Natural killer cell treated with Interleukin-12 subunit alpha and Interleukin-12 subunit beta and Interleukin-15 and Interleukin-18, amount 100 ng/mL, for 72 hours (primary cell): ENCODE data around the gene CAMSAP1. TPM values are rescaled to one million over a fixed set of nuclear protein-coding genes. Genes with fewer than 3 reads are reported as not detected.

Experiments
- ATAC-seq, 2 donors: fragments of 150-1000 bp; cut with Tn5 transposase in 1 of 2; sonication (Bioruptor Pico), chemical (Tn5 transposase) in 1 of 2; 2 replicates each; pipeline ENCODE4 v1.10.0; 2021
- DNase-seq: peaks from one replicate; pipeline ENCODE4 v3.0.0; 2022; ENCODE audit warnings: low spot score
- H3K27ac Mint-ChIP-seq, 2 donors: 1 replicate in 1 of 2; 2 replicates in 1 of 2; pipeline ENCODE4 v1.8.0; 2022; ENCODE audit warnings: mixed read lengths in 2 of 2, mild to moderate bottlenecking in 1 of 2, moderate library complexity in 1 of 2
- H3K27me3 Mint-ChIP-seq, 2 donors: 1 replicate in 1 of 2; 2 replicates in 1 of 2; pipeline ENCODE4 v1.8.0; 2022; ENCODE audit warnings: mixed read lengths in 2 of 2
- H3K36me3 Mint-ChIP-seq: one replicate; pipeline ENCODE4 v1.8.0; 2022; ENCODE audit warnings: mixed read lengths
- H3K4me1 Mint-ChIP-seq, 2 donors: 1 replicate in 1 of 2; 2 replicates in 1 of 2; pipeline ENCODE4 v1.8.0; 2022; ENCODE audit warnings: low read depth in 2 of 2, mixed read lengths in 2 of 2, mild to moderate bottlenecking in 1 of 2
- H3K4me3 Mint-ChIP-seq: one replicate; pipeline ENCODE4 v1.8.0; 2022; ENCODE audit warnings: mixed read lengths
- H3K9me3 Mint-ChIP-seq: 2 replicates; pipeline ENCODE4 v1.8.0; 2022; ENCODE audit warnings: mixed read lengths
- total RNA-seq, 2 donors: library from RNA; stranded (reverse); gene quantifications; one replicate each; pipeline ENCODE4 v1.2.3, GENCODE V29; 2022

CAMSAP1 gene
- total RNA-seq, 2 donors from 2014 or later, result 23.4 to 25.5 TPM

- no peak for ATAC-seq
- no peak overlapping the region for H3K4me3 Mint-ChIP-seq
- H3K36me3 Mint-ChIP-seq, result peaks cover 15% of the 10 kb centered on the region
- no peak overlapping the region for H3K27ac Mint-ChIP-seq
- DNase-seq, result no peak
- no peaks in the 10 kb centered on the region for H3K9me3 Mint-ChIP-seq
- H3K4me1 Mint-ChIP-seq, result peaks cover 7 to 8% of the 10 kb centered on the region in 2 donors
- H3K27me3 Mint-ChIP-seq, result no peaks in the 10 kb centered on the region
These were observed 23.4 kb upstream of the CAMSAP1 start for GRCh38 chr9:135930446-135931345.

DNA sequence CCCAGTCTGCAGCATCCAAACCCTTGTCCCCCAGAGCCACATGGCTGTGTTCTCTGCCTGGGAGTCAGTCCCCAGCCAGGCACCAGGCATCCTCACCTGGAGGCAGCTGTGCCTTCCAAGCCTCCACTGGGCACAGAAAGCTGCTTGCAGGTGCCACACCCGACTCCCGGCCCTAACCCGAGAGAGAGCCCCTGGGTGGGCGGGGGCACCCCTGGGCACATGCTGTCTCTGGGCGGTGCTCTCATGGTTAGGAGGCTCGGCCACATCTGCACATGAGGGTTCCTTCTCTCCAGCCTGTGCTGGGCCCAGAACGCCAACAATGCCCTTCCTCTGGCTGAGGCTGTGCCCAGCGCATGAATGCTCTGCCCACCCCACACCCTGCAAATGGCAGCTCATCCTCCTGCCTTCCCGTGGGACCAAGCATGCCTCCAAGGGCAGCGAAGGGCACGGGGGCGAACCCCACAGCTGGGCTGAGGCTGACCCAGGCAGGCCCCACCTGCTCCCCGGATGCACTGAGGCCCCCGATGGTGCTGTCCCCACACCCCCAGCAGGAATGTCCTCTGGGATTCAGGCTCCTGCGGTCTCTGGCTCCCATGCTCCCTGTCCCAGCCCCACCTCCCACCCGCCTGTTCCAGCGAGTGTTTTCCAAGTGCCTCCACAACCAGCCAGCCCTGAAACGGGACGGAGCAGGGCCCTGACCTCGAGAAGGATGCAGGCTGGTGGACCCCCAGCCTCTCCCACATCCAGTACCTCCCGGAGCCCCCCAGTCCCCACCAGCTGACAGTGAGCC lies 22.5 kb upstream of the CAMSAP1 start:
- Mint-ChIP-seq H3K27ac (no peak overlapping the region), H3K36me3 (peaks cover 9% of the 10 kb centered on the region), H3K4me1 (peaks cover 7 to 12% of the 10 kb centered on the region in 2 donors), H3K27me3 (no peaks in the 10 kb centered on the region), H3K9me3 (no peaks in the 10 kb centered on the region), H3K4me3 (no peak overlapping the region)
- ATAC-seq (no peak), DNase-seq (no peak)

- no peaks in the 10 kb centered on the region for H3K27me3 Mint-ChIP-seq
- no peak overlapping the region for H3K27ac Mint-ChIP-seq
- DNase-seq, result no peak
- H3K4me1 Mint-ChIP-seq, result peaks cover 7 to 12% of the 10 kb centered on the region in 2 donors
- no peak overlapping the region for H3K4me3 Mint-ChIP-seq
- H3K9me3 Mint-ChIP-seq, result no peaks in the 10 kb centered on the region
- ATAC-seq, result no peak
- peaks cover 9% of the 10 kb centered on the region for H3K36me3 Mint-ChIP-seq
These were observed 21.6 kb upstream of the CAMSAP1 start for GRCh38 chr9:135928731-135929655.

DNA sequence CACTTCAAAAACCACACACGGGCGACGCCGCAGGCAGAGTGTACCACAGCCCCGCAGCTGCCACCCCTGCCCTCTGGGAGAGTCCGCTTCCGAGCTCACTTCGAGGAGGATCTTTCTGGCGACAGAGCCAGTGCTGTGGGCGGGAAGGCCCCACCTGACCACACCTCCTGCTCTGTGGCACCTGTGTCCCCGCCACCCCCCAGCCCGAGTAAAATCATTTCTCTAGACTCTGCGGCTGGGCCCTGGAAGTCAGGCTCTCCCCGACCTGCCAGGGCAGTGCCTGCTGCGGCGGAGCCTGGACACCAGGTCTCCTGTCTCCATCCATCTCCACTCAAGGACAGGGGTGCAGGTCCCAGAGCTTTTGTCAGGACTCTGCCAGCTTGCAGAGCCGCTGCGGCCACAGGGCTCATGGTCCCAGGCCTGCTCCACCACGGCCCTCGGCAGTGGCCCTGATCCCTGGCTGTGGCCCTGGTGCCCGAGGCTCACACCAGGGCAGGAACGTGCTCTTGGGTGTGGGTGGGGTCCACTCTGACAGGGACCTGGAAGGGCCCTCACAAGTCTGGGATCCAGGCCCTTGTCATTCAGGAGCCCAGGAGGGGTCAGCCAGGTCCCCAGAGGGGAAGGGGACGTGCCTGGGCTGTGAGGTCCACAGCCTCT lies 20.9 kb upstream of the CAMSAP1 start:
- DNase-seq (no peak), ATAC-seq (no peak)
- H3K27me3 Mint-ChIP-seq, result no peaks in the 10 kb centered on the region
- H3K9me3 Mint-ChIP-seq, result no peaks in the 10 kb centered on the region
- H3K27ac Mint-ChIP-seq, result no peak overlapping the region
- H3K4me1 Mint-ChIP-seq, result peaks cover 7 to 12% of the 10 kb centered on the region in 2 donors
- H3K4me3 Mint-ChIP-seq, result no peak overlapping the region
- peaks cover 9% of the 10 kb centered on the region for H3K36me3 Mint-ChIP-seq

GRCh38 chr9:135927195-135928013 lies 20.1 kb upstream of the CAMSAP1 start:
- H3K4me1 Mint-ChIP-seq, result peaks cover 7 to 10% of the 10 kb centered on the region in 2 donors
- H3K36me3 Mint-ChIP-seq, result peaks cover 3% of the 10 kb centered on the region
- no peaks in the 10 kb centered on the region for H3K9me3 Mint-ChIP-seq
- no peak overlapping the region for H3K4me3 Mint-ChIP-seq
- DNase-seq, result no peak
- ATAC-seq, result no peak
- no peak overlapping the region for H3K27ac Mint-ChIP-seq
- H3K27me3 Mint-ChIP-seq, result no peaks in the 10 kb centered on the region

DNA sequence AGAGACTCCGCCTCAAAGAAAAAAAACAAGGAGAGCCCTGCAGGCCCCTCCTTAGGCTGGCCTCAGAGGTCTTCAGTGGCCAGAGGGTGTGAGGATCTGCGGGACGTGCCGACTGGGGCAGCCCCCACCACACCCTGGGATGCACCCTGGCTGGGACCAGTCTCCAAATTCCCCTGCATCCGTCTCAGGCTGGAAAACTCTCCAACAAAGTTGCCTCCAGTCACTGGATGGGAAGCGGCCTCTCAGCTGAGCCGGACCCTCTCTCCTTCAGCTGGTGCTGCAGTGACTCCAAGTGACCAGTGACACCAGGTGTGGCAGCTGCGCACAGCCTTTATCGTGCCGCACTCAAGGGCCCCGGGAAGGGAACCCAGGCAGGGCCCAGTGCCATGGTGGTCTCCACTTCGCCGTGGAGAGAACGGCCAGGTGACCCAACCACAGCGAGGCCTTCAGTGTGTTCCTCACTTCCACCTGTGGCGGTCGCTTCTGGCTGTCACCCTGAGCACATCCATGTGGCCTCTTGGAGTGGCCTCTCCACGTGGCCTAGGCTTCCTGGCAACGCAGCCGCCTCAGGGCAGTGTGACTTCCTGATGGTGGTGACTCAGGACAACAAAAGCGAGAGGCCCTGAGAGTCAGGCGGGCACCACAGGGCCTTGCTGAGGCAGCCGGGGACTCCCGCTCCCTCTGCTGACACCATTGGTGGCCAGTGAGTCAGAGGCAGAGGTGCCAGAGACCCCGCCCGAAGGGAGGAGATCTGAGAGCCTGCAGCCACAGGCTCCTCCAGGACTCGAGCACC lies 19.3 kb upstream of the CAMSAP1 start:
- no peaks in the 10 kb centered on the region for H3K36me3 Mint-ChIP-seq
- H3K27ac Mint-ChIP-seq, result peak overlapping the region; percentile 44 to 77
- DNase-seq, result peak; percentile 94
- ATAC-seq, result peak; percentile 98 to 99
- no peak overlapping the region for H3K4me3 Mint-ChIP-seq
- peaks cover 7 to 10% of the 10 kb centered on the region in 2 donors for H3K4me1 Mint-ChIP-seq
- no peaks in the 10 kb centered on the region for H3K9me3 Mint-ChIP-seq
- H3K27me3 Mint-ChIP-seq, result no peaks in the 10 kb centered on the region

- Mint-ChIP-seq H3K27ac (peak overlapping the region in 1 of 2 donors; percentile 44), H3K4me1 (peaks cover 7 to 10% of the 10 kb centered on the region in 2 donors), H3K27me3 (no peaks in the 10 kb centered on the region), H3K36me3 (no peaks in the 10 kb centered on the region), H3K9me3 (no peaks in the 10 kb centered on the region), H3K4me3 (peak overlapping the region; percentile 30)
- ATAC-seq (no peak), DNase-seq (no peak)
These were observed 18.3 kb upstream of the CAMSAP1 start for GRCh38 chr9:135925496-135926133.

GRCh38 chr9:135924628-135925338 lies 17.4 kb upstream of the CAMSAP1 start:
- DNase-seq, result no peak

DNA sequence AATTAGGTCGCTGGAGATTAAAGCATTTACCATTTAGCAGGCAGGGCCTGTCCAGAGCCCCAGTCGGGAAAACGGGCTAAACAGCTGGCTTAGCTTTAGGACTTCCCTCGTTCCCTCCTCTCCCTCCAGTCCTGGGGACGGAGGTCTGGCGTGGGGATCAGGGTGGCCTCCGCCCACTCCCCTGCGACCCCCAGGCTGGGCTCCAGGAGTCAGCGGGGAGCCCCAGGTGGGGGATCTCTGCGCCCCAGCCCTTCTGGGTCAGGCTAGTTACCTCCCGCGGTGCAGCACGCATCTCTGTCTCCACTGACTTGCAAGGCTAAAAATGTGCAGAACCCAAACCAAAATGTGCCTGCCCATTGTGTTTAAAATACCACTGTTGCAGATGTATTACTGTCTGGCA lies 16.2 kb upstream of the CAMSAP1 start:
- Mint-ChIP-seq H3K27me3 (no peaks in the 10 kb centered on the region), H3K36me3 (peaks cover 7% of the 10 kb centered on the region), H3K27ac (no peak overlapping the region), H3K9me3 (peaks cover 4% of the 10 kb centered on the region), H3K4me1 (peaks cover 7 to 10% of the 10 kb centered on the region in 2 donors), H3K4me3 (no peak overlapping the region)
- ATAC-seq (no peak), DNase-seq (no peak)

More at GRCh38 chr9:135924628-135925338, 17.4 kb upstream of the CAMSAP1 start:
- peaks cover 7 to 10% of the 10 kb centered on the region in 2 donors for H3K4me1 Mint-ChIP-seq
- no peak for ATAC-seq
- H3K27me3 Mint-ChIP-seq, result no peaks in the 10 kb centered on the region
- peak overlapping the region; percentile 12 for H3K4me3 Mint-ChIP-seq
- H3K36me3 Mint-ChIP-seq, result no peaks in the 10 kb centered on the region
- H3K27ac Mint-ChIP-seq, result peak overlapping the region in 1 of 2 donors; percentile 44
- no peaks in the 10 kb centered on the region for H3K9me3 Mint-ChIP-seq

DNA sequence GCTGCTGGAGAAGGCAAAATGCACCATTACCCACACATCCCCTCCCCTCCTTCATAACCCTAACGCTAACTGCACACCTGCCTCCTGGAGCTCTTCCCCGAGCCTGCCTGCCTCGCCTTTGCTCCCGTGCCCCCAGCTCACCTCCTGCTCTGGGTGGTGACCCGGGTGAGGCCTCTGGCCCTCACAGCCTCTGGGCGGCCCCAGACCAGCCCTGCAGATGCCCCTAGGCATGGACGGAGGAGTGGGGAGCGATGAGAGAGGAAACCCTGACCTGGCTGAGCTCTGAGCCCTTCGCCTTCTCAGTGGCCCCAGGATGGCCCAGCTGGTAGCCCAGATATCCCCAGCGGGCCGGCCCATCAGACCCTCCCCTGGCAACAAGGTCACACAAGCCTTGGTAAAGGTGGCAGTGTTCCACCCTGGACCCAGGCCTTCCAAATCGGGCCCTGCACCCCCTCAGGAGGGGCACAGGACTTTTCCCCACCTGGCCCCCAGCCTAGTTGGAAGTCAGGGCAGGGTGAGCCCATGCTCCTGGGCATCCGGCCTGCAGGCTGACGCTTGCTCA lies 14.5 kb upstream of the CAMSAP1 start:
- no peak overlapping the region for H3K27ac Mint-ChIP-seq
- peaks cover 8% of the 10 kb centered on the region for H3K9me3 Mint-ChIP-seq
- peaks cover 0 to 4% of the 10 kb centered on the region in 2 donors for H3K4me1 Mint-ChIP-seq
- H3K27me3 Mint-ChIP-seq, result no peaks in the 10 kb centered on the region
- peaks cover 14% of the 10 kb centered on the region for H3K36me3 Mint-ChIP-seq
- no peak overlapping the region for H3K4me3 Mint-ChIP-seq
- DNase-seq (no peak), ATAC-seq (no peak)
